ENCODE measurements around the gene MRPS31.
"Not testable (repeated sequence)": the region's sequence is repeated elsewhere in the genome, so short reads cannot be mapped to it uniquely, and the experiment has no call there.

Gene MRPS31

DNA sequence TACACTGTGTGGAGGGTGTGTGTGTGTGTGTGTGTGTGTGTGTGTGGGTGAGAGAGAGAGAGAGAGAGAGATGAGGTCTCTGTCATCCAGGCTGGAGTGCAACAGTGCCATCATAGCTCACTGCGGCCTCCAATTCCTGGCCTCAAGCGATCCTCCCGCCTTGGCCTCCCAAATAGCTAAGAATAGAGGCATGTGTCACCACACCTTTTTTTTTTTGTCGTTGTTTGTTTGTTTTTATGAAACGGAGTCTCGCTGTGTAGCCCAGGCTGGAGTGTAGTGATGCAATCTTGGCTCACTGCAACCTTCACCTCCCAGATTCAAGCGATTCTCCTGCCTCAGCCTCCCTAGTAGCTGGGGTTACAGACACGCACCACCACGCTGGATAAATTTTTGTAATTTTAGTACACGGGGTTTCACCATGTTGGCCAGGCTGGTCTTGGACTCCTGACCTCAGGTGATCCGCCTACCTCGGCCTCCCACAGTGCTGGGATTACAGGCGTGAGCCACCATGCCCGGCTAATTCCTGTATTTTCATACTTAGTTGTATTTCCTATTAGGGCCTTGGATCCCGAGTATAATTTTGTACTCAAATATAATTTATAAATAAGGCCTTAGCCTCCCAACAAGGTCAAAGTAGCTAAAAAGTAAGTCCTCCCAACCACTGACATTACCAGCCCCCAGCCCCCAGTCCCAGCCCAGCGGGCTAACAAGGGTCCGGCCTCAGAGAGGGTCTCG lies 17.7 kb upstream of the MRPS31 start:
- H3K27ac ChIP-seq (ENCODE audit: low read depth, low read length); H3K9ac ChIP-seq (ENCODE audit: low read length); H3K9me3 ChIP-seq (ENCODE audit: low read length); H3K27me3 ChIP-seq (ENCODE audit: control insufficient read depth in 1 of 2, insufficient read depth in 2 of 2, low read length in 2 of 2); H3K36me3 ChIP-seq (ENCODE audit: insufficient read depth, low read length); H3K4me1 ChIP-seq (ENCODE audit: insufficient read depth, low read length): not testable (repeated sequence)
- H3K4me3 ChIP-seq (ENCODE audit: low read depth in 1 of 2, low read length in 2 of 2) = peak overlapping the region; percentile 51 to 58

DNA sequence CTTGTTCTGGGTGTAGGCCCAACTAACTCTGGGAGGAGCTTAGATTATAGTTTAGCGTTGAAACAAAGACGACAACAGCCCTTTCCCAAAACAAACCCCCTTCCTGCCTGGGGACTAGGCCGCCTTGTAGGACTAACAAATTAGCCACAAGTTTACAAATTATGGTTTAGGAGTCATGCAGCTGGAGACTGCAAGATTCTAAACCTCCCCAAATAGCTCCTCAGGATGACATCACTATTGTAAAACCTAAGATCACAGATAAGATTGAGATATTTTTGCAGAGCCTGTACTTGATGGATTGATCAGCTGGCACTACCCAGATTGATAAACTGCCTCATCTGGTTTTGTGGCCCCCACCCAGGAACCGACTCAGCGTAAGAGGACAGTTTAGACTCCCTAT lies 16.1 kb upstream of the MRPS31 start:
- Histone ChIP-seq H3K27ac (ENCODE audit: low read depth, low read length) (no peak overlapping the region), H3K27me3 (ENCODE audit: control insufficient read depth in 1 of 2, insufficient read depth in 2 of 2, low read length in 2 of 2) (no peaks in the 10 kb centered on the region), H3K4me3 (ENCODE audit: low read depth in 1 of 2, low read length in 2 of 2) (no peak overlapping the region), H3K4me1 (ENCODE audit: insufficient read depth, low read length) (peaks cover 6% of the 10 kb centered on the region), H3K9ac (ENCODE audit: low read length) (no peak overlapping the region), H3K36me3 (ENCODE audit: insufficient read depth, low read length) (no peaks in the 10 kb centered on the region), H3K9me3 (ENCODE audit: low read length) (no peaks in the 10 kb centered on the region)

DNA sequence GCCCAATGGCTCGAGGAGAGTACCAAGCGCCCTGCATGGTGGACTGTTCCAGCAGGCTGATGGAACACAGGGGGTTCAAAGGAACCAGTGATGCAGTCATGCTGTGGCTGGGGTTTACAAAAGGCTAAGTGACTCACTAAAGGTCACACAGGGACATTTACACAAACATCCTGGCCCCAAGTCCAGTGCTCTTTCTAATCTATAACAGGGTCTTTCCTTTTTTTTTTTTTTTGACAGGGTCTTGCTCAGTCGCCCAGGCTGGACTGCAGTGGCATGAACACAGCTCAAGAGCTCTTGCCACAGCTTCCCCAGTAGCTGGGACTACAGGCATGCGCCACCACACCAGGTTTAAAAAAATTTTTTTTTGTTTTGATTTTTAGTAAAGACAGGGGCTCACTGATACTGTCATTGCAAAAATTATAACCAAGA lies 15.6 kb upstream of the MRPS31 start:
- H3K9ac ChIP-seq (ENCODE audit: low read length) = no peak overlapping the region
- peaks cover 6% of the 10 kb centered on the region for H3K4me1 ChIP-seq (ENCODE audit: insufficient read depth, low read length)
- no peak overlapping the region for H3K27ac ChIP-seq (ENCODE audit: low read depth, low read length)
- no peak overlapping the region for H3K4me3 ChIP-seq (ENCODE audit: low read depth in 1 of 2, low read length in 2 of 2)
- no peaks in the 10 kb centered on the region for H3K9me3 ChIP-seq (ENCODE audit: low read length)
- H3K27me3 ChIP-seq (ENCODE audit: control insufficient read depth in 1 of 2, insufficient read depth in 2 of 2, low read length in 2 of 2) = no peaks in the 10 kb centered on the region
- H3K36me3 ChIP-seq (ENCODE audit: insufficient read depth, low read length) = no peaks in the 10 kb centered on the region

DNA sequence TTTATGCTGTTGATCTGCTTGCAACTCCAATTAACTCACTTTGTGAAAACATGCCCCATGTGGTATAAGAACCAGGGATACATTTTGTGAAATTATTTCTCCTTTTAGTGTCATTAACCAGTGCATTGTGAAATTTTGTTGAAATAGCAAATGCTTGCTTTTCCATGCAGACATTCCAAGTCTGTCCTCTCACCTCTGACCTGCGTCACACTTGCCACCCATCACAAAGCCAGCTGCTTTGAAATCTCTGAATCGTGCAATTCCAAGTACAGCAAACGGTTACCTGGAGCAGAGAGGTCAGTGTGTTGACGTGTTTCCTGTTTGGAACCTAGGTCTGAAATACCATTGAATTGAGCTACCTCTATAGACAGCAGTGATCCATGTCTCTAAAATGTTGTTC lies 13.6 kb upstream of the MRPS31 start:
- Histone ChIP-seq H3K36me3 (ENCODE audit: insufficient read depth, low read length) (no peaks in the 10 kb centered on the region), H3K9ac (ENCODE audit: low read length) (no peak overlapping the region), H3K9me3 (ENCODE audit: low read length) (no peaks in the 10 kb centered on the region), H3K27ac (ENCODE audit: low read depth, low read length) (no peak overlapping the region), H3K27me3 (ENCODE audit: control insufficient read depth in 1 of 2, insufficient read depth in 2 of 2, low read length in 2 of 2) (no peaks in the 10 kb centered on the region), H3K4me1 (ENCODE audit: insufficient read depth, low read length) (peaks cover 6% of the 10 kb centered on the region), H3K4me3 (ENCODE audit: low read depth in 1 of 2, low read length in 2 of 2) (no peak overlapping the region)

DNA sequence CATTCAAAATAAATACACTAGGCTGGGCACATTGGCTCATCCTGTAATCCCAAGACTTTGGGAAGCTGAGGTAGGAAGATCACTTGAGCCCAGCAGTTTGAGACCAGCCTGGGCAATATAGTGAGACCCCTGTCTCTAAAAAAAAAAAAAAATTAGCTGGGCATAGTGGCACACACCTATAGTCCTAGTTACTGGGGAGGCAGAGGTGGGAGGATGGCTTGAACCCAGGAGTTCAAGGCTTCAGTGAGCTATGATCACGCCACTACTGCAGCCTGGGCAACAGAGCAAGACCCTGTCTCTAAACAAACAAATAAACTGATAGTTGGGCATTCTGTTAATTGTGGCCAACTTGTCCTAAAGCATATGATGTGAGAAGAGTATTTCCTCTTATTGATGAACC lies 12.0 kb upstream of the MRPS31 start:
- not testable (repeated sequence) for H3K4me1 ChIP-seq (ENCODE audit: insufficient read depth, low read length); H3K27me3 ChIP-seq (ENCODE audit: control insufficient read depth in 1 of 2, insufficient read depth in 2 of 2, low read length in 2 of 2); H3K4me3 ChIP-seq (ENCODE audit: low read depth in 1 of 2, low read length in 2 of 2); H3K9ac ChIP-seq (ENCODE audit: low read length); H3K27ac ChIP-seq (ENCODE audit: low read depth, low read length); H3K9me3 ChIP-seq (ENCODE audit: low read length); H3K36me3 ChIP-seq (ENCODE audit: insufficient read depth, low read length)

DNA sequence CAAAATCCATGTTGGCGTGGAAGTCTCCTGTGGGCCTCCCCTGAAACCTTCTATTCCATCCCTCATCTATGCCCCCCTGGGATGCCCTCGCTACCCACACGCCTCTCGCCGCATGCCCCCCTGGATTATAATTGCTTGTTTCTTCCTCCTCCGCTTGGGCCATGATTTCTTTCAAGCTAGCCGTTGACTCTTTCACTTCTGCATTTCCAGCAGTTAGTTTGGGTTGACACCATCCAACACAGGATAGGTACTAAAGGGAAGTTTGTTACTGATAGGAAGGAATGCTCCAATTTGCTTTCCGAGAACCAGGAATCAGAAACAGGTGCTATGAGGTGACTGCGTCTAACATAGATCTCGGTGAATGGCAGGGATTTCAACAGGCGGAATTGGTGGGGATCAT lies 10.7 kb upstream of the MRPS31 start:
- no peak overlapping the region for H3K9ac ChIP-seq (ENCODE audit: low read length)
- no peaks in the 10 kb centered on the region for H3K4me1 ChIP-seq (ENCODE audit: insufficient read depth, low read length)
- H3K36me3 ChIP-seq (ENCODE audit: insufficient read depth, low read length) = no peaks in the 10 kb centered on the region
- H3K4me3 ChIP-seq (ENCODE audit: low read depth in 1 of 2, low read length in 2 of 2) = no peak overlapping the region
- no peak overlapping the region for H3K27ac ChIP-seq (ENCODE audit: low read depth, low read length)
- no peaks in the 10 kb centered on the region for H3K27me3 ChIP-seq (ENCODE audit: control insufficient read depth in 1 of 2, insufficient read depth in 2 of 2, low read length in 2 of 2)
- no peaks in the 10 kb centered on the region for H3K9me3 ChIP-seq (ENCODE audit: low read length)

DNA sequence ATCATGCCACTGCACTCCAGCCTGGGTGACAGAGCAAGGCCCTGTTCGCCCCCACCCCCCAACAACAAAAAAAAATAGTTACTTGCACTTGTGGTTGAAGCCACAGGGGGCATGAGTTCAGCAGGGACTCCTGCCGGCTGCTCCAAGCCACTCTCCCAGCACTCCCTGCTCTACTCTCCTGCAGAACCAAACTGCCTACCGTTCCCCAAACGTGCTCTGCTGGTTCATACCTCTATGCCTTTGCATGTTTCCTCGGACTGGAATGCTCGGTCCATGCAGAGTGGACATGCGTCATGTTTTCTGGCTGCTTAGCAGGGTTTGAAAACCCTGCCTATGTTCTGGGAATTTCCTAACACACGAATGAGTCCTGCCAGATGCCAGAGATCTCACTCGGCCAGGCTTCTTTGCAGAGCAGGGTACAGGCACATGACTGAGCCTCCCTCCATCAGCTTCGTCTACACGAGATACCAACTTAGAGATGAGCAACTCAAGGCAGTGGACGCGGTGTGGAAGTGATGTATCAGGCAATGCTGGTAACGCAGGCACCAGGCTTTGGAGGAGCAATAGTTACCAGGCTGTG lies 9.9 kb upstream of the MRPS31 start:
- Histone ChIP-seq H3K9ac (ENCODE audit: low read length) (no peak overlapping the region), H3K4me3 (ENCODE audit: low read depth in 1 of 2, low read length in 2 of 2) (no peak overlapping the region), H3K4me1 (ENCODE audit: insufficient read depth, low read length) (no peaks in the 10 kb centered on the region), H3K36me3 (ENCODE audit: insufficient read depth, low read length) (no peaks in the 10 kb centered on the region), H3K9me3 (ENCODE audit: low read length) (no peaks in the 10 kb centered on the region), H3K27me3 (ENCODE audit: control insufficient read depth in 1 of 2, insufficient read depth in 2 of 2, low read length in 2 of 2) (no peaks in the 10 kb centered on the region), H3K27ac (ENCODE audit: low read depth, low read length) (no peak overlapping the region)

DNA sequence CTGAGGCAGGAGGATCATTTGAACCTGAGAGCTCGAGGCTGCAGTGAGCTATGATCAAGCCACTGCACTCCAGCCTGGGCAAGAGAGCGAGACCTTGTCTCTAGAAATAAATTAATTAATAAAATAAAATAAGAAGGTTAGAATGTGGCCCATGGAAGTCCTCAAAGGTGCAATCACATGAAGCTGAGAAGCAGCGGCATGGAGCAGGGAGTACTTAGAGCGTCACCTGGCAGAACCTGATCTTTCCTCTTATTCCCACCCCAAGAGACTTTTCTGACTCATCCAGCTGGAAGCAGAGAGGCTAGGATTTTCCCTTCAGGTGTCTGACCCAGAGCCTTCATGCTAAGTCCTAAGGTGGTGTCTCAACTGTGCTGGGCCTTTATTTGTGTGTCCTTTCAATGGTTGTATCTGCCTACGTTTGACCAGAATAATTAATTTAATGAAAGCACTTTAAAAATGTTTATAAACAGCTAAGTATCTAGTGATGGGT lies 8.9 kb upstream of the MRPS31 start:
- Histone ChIP-seq H3K27ac (ENCODE audit: low read depth, low read length) (no peak overlapping the region), H3K9ac (ENCODE audit: low read length) (no peak overlapping the region), H3K36me3 (ENCODE audit: insufficient read depth, low read length) (no peaks in the 10 kb centered on the region), H3K4me1 (ENCODE audit: insufficient read depth, low read length) (no peaks in the 10 kb centered on the region), H3K27me3 (ENCODE audit: control insufficient read depth in 1 of 2, insufficient read depth in 2 of 2, low read length in 2 of 2) (no peaks in the 10 kb centered on the region), H3K4me3 (ENCODE audit: low read depth in 1 of 2, low read length in 2 of 2) (no peak overlapping the region), H3K9me3 (ENCODE audit: low read length) (no peaks in the 10 kb centered on the region)

DNA sequence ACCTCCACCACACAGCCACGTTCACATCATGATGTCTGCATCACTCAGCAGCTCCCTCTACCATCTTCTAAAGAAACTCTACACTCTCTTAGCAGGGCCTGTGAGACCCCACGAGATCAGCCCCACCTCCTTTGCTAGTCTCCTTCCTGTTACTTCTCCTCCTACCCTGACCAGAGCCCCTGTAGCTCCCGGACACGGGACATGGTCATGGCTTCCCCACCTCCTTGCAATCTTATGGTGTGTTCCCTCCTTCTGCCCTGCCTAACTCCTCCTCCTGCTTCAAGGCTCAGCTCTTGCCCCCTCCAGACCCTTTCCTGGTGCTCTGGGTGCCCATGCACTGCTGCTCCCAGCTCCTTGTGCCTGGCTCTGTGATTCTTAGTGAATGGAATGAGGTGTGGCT lies 8.1 kb upstream of the MRPS31 start:
- Histone ChIP-seq H3K27ac (ENCODE audit: low read depth, low read length) (no peak overlapping the region), H3K27me3 (ENCODE audit: control insufficient read depth in 1 of 2, insufficient read depth in 2 of 2, low read length in 2 of 2) (no peaks in the 10 kb centered on the region), H3K9me3 (ENCODE audit: low read length) (no peaks in the 10 kb centered on the region), H3K9ac (ENCODE audit: low read length) (no peak overlapping the region), H3K4me3 (ENCODE audit: low read depth in 1 of 2, low read length in 2 of 2) (no peak overlapping the region), H3K36me3 (ENCODE audit: insufficient read depth, low read length) (no peaks in the 10 kb centered on the region), H3K4me1 (ENCODE audit: insufficient read depth, low read length) (no peaks in the 10 kb centered on the region)

DNA sequence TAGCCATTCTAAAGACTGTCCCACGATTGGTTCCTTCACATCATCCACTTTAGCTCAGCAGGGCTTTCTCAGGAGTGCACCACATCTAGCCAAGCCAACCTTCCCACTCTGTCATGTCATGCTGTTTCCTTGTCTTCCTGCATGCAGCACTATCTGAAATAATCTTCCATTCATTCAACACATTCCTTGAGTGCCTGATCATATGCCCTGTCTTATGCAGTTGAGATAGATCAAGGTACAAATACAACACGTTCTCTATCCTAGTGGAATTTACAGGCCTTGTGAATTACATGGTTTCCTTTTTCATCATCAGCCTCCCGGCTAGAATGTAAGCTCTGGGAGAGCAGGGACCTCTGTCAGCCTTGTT lies 6.8 kb upstream of the MRPS31 start:
- Histone ChIP-seq H3K36me3 (ENCODE audit: insufficient read depth, low read length) (no peaks in the 10 kb centered on the region), H3K4me1 (ENCODE audit: insufficient read depth, low read length) (no peaks in the 10 kb centered on the region), H3K27ac (ENCODE audit: low read depth, low read length) (no peak overlapping the region), H3K9me3 (ENCODE audit: low read length) (no peaks in the 10 kb centered on the region), H3K4me3 (ENCODE audit: low read depth in 1 of 2, low read length in 2 of 2) (no peak overlapping the region), H3K27me3 (ENCODE audit: control insufficient read depth in 1 of 2, insufficient read depth in 2 of 2, low read length in 2 of 2) (no peaks in the 10 kb centered on the region), H3K9ac (ENCODE audit: low read length) (no peak overlapping the region)

DNA sequence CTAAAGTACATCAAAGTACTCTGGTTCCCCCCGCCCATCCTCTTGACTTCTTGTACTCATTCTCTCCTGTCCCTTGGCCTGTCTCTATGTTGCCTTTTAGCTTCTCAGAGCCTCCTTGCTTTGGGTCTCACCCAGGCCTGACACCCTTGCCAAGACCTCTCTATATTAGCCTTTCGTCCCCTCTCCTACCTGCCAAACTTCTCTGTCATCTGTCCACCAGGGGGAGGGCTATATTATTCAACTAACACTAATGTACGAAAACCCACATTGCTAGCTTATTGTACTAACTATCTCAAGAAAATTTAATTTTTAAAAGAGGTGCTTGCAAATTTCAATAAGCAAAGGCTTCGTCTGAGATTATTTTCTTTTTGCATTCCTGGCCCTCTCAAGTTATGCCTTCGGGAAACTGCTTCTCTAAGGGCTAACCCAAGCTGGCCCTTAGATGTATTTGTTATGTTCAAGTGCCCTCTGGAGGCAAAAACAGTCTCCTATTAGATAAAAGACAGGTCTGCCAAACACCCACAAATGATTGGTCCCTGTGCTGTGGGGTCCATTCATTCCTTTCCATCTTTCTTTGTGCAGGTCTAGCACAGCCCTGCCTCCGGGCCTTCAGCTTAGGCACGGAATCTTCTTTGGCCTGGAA lies 6.3 kb upstream of the MRPS31 start:
- Histone ChIP-seq H3K4me1 (ENCODE audit: insufficient read depth, low read length) (no peaks in the 10 kb centered on the region), H3K36me3 (ENCODE audit: insufficient read depth, low read length) (no peaks in the 10 kb centered on the region), H3K9ac (ENCODE audit: low read length) (no peak overlapping the region), H3K4me3 (ENCODE audit: low read depth in 1 of 2, low read length in 2 of 2) (peak overlapping the region in 1 of 2 donors; percentile 31), H3K9me3 (ENCODE audit: low read length) (no peaks in the 10 kb centered on the region), H3K27me3 (ENCODE audit: control insufficient read depth in 1 of 2, insufficient read depth in 2 of 2, low read length in 2 of 2) (no peaks in the 10 kb centered on the region), H3K27ac (ENCODE audit: low read depth, low read length) (no peak overlapping the region)
